Stimulated activated CD4-positive, alpha-beta T cell treated with anti-CD3 and anti-CD28 coated beads, Interleukin-12 subunit alpha, Interleukin-12 subunit beta, amount 100 ng/mL, for 48 hours (primary cell): ENCODE data around the gene ZFAND6.
"Not testable (repeated sequence)": the region's sequence is repeated elsewhere in the genome, so short reads cannot be mapped to it uniquely, and the experiment has no call there.

Source experiments
- DNase-seq, 3 donors: peaks; one replicate each; pipeline ENCODE4 v3.0.0-alpha.2; 2020; ENCODE audit warnings: low read depth in 2 of 3, low spot score in 1 of 3

ZFAND6 gene

DNA sequence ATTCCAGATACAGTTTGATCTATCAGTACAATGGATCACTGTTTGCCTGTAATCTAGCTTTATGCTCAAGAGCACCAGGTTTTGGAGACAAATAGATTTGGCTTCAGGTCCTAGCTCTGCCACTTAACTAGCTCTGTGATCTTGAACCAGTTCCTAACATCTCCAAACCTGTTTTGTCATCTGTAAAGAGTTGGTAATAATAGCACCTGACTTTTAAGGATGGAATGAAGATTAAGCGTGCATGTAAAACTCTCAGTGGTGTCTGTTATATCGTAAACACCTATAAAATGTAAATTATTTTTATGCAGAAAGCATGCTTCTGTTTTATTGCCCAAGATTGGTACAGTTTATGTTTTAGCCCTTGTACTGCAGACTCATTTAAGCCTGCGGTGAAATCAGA, 36.5 kb downstream of the ZFAND6 start:
- no peak for DNase-seq

DNA sequence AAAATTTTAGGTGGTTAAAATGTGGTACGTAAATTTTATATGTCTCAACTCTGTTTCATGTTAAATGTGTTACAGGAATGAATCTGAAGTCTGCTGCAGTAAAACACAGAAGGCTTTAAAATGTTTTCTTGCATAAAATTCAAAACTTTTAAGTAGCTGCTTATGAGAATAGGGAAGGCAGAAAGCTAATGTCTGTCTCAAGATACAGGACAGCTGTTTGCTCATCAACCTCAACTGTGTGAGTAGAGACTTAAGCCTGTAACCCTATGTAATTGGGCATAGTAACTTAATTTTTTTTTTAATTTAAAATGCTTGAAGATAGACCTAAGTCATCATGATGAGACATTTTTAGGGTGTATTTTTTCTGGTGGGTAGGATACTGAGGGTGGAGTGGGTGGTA, 38.9 kb downstream of the ZFAND6 start:
- DNase-seq: no peak

DNA sequence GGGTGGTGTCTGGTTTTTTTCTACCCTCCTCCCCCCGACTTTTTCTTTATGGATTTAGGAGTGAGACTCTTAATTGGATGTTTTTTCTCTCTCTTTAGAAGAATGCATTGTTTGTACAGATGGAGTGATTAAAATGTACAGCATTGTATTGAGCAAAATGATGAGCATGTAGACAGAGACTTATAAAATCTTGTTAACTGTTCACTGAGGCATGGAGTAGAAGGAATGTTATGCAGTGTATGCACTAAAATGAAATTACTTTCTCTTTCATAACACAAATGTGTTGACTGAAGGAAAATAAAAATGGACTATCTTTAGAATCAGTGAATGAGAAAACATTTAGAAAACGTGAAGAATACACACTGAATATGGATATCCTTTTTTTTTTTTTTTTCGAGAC, 39.8 kb downstream of the ZFAND6 start:
- DNase-seq: no peak

DNA sequence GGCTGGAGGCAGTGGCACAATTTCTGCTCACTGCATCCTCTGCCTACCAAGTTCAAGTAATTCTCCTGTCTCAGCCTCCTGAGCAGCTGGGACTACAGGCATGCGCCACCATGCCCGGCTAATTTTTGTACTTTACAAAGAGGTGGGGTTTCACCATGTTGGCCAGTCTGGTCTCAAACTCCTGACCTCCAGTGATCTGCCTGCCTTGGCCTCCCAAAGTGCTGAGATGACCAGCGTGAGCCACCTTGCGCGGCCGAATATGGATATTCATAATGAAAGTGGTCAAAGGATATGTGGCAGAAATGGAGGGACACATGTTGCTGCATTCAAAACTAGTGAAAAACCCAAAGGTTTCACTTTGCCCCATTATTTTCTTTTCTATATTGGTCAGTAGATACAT, 40.2 kb downstream of the ZFAND6 start:
- DNase-seq: not testable (repeated sequence)

DNA sequence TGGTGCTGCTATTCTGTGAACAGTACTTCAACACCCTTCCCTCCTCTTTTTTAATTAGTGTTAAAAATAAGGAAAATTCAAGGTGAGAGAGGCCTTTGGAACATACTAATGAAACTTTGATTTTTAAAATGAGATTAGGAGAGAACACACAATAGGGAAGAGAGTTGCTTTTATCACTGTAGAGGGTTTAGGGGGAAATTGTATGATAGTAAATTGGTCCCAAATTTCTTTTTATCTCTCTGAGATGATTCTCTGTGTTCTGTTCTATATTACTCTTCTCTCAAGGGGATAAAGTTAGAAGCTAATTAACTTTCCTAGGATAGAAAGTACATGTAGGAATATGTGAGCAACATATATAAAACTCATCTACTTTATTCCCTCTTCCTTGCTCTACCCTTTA, 40.8 kb downstream of the ZFAND6 start:
- no peak for DNase-seq

DNA sequence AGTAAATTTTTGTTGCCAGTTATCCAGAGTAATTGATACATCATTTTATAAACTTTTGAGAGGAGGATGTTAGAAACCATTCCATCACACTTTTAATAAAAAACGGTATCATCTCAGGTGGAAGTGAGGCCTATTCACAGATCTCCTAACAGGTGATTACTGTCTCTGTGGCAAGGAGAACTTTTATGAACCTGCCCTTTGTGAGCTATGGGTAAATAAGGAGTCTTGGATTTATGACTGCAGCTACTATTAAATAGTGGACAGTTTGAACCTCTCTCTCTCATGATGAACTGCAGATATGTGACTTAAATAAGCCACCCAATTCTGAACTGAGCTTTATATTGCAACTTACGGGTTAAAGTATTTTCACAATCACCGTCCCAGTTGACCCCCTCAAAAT, 45.7 kb downstream of the ZFAND6 start:
- no peak for DNase-seq

DNA sequence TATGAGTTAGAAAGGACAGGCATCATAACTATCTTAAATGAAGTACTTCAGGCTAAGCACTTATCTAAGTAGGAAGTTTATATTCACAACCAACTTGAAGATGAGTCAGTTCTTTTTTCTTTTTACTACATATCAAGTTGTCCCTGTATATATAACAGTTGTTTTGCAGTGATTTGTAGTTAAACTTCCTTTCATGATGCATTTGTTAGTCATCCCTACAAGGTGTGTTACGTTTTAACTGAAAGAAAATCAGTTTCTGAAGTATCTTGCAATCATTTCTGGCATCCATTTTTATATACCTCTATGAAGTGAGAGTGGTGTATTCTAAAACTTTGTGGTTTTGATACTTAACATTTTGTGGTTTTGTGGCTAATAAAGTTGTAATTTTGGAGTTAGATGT, 46.1 kb downstream of the ZFAND6 start:
- no peak for DNase-seq

DNA sequence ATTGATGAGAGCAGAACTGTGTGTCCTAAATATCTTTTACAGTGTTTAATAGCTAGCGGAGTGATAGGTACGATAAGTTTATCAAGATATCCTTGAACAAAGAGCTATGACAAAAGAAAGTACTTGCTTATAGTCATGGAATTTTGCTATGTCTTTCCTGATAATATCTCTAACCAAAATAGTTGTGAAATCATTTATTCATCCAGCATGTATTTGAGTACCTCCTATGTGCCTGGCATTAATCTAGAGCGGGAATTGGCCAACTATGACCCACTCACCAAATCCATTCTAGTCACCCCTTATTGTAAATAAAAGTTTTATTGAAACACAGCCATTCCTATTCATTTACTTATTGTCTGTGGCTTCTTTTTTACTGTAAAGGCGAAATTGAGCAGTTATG, 46.6 kb downstream of the ZFAND6 start:
- DNase-seq: no peak

DNA sequence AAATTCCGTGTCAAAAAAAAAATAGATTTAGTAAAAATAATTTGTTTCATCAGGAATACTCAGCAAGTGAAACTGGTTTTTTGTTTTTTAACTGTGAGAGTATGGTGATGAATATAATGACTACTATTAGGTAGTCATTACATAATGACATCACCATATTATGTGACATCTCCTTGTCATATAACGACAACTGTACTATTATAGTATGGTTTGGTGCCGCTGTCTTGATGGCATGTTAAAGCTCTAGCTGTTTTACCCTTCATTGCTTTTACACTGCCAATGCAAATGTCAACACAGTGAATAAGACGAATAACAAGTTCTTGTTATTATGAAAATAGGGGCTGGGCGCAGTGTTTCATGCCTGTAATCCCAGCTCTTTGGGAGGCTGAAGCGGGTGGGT, 47.7 kb downstream of the ZFAND6 start:
- DNase-seq: no peak

DNA sequence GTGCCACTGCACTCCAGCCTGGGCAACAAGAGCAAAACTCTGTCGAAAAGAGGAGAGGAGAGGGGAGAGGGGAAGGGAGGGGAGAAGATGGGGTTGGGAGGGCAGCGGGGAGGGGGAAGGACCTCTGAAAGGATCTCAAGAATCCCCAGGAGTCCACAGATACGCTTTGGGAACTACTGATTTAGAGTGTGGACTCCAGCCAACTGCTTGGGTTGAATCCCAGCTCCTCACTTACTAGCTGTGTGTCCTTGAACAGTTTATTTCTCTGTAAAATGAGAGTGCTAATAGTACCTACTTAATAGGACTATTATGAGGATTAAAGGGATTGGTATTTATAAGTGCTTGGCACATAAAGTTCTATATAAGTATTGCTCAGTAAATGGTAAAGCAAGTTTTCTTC, 48.3 kb downstream of the ZFAND6 start:
- DNase-seq: no peak

DNA sequence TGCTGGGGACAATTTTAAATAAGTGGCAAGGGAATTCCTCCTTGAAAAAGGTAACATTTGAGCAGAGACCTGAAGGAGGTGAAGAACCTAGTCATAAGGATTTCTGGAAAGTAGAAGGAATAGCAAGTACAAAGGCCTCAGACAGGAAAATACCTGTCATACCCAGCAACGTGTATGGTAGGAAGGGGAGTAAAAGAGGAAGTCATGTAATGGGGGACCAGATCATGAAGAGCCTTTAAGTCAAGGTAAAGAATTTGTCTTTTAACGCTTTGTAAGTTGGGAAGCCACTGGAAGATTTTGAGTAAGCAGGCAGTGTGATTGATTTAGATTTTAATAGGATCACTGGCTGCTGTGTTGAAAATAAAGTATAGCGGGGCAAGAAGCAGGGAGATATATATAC, 49.9 kb downstream of the ZFAND6 start:
- DNase-seq: no peak

DNA sequence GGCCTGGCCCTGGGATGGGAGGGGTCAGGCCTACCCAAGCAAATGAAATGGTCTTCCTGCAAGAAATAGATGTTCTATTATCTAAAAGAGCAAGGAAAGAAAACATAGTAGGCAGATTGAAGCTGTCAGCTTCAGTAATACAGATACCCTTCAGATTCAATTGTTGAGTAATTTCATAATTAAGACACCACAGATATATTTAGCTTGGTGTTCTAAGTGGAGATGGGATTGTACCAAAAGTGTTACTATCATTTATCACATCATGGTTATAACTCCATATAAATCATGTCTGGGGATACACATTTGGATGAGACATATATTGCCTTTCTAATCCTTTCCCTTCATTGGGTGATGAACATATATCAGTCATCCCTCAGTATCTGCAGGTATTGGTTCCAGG, 51.4 kb downstream of the ZFAND6 start:
- no peak for DNase-seq

DNA sequence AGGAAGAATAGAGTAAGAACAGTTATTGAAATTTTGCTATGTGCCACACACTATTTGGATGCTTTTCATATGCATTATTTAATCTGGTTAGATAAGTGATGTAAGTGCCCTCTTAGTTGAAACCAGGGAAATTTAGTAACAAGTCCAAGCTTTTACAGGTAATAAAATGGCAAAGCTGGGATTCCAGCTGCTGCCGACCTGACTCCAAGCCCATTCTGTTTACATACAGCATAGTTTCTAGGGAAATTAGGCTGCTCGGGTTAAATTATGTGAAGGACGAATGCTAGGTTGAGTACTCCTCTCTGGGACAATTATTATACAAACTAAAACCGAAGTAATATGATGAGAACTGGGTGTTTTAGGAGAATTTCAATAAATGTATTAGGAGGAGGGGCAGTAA, 54.6 kb downstream of the ZFAND6 start:
- no peak for DNase-seq

DNA sequence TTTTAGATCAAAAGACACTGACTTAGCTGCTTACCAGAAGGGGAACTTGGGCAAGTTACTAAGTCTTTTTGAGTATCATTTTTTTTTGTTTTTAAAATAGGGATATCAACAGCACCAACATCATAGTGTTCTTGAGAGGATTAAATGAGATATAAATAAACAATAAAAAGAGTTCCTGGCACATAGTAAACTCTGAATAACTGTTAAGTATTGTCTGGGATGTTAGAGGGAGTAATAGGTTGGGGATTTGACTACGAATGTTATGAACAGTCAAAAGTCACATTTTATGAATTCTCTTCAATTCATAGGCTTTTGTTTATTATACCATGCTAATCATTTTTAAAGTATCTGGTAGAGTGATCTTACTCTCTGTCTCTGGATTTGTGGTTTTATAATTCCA, 55.5 kb downstream of the ZFAND6 start:
- no peak for DNase-seq

DNA sequence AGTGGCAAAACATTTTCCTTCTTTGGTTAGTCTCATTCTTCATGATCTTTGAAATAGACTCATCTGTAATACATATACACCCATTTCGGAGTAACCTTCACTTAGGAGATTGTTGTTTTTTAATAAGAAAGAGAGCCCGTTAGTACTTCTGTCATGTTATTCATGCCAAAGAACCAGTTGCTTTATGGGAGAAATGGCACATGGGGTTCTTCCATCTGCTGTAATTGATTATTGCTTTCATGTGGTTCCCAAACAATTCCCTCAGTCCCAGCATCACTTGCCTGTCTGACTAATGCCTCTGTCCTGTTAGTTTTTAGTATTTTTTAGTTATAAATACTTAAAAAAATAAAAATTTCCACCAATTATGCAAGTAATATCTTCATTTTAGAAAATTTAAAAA, 59.5 kb downstream of the ZFAND6 start:
- no peak for DNase-seq

DNA sequence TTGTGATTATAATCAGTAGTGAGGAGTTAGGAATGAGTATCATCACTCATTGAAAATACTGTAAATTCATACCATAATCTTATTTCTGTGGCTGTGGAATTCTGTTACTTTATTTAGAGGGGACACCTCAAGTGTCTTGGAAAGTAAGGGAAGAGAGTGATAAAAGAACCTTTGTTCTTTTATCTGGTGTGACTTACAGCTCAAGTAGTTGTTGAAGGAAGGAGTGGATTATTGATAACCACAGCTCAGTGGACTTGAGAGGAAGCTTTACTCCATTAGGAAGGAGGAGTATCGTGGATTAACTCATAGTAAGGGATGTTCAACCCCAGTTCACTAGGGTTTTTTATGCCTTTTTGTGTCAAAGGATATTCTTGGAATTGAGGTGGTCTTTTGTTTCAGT, 61.2 kb downstream of the ZFAND6 start:
- DNase-seq: no peak

DNA sequence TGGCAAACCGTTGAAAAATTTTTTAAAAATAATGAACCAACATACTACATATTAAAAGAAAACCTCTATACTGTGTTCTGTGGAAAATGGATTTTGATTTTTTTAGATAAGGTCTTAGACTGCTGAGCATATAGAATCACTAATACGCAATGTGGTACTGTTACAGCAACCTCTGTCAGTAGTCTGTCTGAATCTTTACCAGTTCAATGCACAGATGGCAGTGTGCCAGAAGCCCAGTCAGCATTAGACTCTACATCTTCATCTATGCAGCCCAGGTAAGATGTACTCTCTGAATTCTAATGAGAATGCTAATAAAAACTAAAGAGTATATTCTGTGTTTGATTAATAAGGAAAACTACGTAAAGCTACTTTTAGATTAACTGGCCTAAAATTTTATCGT, 62.1 kb downstream of the ZFAND6 start:
- DNase-seq: no peak

DNA sequence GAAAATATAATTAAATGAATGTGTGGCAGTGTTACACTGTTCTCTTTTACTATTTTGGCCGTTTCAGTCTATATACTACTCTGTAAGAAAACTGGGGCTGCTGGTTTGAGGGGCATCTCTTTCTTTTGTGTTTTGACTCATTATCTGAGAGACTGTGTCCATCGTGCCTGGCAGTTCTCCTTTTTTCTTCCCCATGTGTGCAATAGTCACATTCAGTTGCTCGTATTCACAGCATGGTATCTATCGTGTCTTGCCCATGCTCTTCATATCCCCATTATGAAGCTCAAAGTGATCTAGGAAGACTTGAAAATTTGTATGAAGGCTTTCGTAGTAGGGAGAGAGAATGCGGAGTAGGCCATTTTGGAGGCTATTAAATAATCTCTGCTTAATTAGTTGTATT, 63.6 kb downstream of the ZFAND6 start:
- DNase-seq: no peak

DNA sequence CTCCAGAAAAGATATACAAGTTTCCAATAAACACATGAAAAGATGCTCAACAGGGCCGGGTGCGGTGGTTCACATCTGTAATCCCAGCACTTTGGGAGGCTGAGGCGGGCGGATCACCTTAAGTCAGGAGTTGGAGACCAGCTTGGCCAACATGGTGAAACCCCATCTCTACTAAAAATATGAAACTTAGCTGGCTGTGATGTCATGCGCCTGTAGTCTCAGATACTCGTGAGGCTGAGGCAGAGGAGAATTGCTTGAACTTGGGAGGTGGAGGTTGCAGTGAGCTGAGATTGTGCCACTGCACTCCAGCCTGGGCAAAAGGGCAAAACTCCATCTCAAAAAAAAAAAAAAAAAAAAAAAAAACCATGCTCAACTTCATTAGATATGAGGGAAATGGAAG, 67.8 kb downstream of the ZFAND6 start:
- DNase-seq: not testable (repeated sequence)

DNA sequence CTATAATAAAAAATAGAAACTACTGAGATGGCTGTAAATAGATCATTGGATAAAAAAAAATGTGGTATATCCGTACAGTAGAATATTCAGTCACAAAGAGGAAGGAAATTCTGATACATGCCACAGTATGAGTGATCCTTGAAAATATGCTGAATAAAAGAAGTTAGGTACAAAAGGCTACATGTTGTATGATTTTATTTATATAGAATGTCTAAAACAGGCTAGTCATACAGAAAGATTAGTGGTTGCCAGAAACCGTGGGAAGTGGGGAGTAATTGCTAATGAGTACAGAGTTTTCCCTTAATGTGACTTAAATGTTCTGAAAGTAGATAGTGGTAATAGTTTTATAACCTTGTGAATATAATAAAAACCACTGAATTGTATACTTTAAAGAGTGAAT, 68.4 kb downstream of the ZFAND6 start:
- no peak for DNase-seq

DNA sequence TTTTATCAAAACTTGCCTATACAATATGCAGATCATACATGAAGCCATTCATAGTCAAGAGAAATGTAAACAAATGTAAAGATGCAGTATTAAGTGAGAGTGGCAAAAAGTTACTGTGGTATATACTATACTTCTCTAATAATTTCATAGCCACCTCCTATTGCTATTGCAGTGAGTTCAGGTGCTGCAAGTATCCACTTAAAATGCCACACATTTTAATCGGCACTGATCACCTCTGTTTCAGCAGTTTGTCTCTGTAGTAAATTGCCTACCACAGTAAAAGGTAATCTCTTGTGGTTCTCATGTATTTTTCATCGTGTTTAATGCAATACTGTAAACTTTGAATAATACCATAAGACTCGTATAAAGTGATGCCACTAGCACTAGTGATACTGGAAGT, 72.9 kb downstream of the ZFAND6 start:
- DNase-seq: no peak

DNA sequence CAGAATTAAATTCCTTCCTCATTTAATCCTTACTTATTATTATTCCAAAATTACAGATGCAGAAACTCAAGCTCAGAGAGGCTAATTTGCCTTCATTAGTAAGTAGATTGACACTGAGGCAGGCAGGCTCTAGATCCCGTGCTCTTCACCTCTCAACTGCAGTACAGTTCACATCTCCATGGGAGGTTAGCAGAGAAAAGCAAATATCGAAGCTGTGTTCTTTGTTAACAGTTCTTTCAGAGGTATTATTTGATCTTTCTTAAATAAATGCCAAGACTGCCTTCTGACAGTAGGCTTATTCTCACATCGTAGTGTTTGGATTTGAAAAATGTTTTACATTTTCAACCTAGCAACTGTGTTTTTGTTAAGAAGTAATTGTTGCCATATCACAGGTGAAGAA, 77.4 kb downstream of the ZFAND6 start:
- no peak for DNase-seq

DNA sequence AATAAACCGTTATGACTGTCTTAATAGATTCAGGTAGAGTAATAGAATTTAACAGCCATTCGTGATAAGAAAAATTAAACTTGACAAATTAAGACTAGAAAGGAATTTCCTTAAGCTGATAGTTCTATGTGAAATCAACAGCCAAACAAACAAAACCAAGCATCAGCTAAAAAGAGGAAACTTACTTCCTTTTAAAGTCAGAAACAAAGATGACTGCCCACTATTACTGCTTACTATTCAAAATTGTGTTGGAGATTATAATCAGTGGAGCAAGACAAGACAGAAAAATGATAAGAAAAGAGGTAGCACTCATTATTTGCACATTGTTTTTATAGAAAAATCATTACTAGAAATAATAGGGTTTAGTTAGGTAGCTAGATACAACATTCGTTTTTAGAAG, 79.5 kb downstream of the ZFAND6 start:
- DNase-seq: no peak

DNA sequence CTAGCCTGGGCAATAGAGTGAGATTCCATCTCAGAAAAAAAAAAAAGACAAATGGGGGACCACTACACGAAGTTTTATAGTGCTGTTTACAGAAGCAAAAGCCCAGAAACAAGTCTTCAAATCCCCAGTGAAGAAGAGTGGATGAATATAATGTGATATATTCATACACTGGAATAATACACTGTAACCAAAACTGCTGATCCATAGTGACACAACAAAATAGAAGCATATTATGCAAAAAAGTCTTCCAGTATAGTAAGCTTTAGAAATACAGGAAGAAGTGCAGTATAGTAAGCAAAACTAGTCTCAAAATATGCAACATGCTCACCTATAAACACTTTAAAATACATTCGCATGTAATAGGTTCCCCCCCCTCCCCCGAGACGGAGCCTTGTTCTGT, 81.4 kb downstream of the ZFAND6 start:
- DNase-seq: no peak
